HG03280 (cell line): ENCODE measurements around the gene LILRB3.
A peak's percentile ranks its signal among the peaks of the same experiment; 100 is the strongest.
"Not testable (repeated sequence)": the region's sequence is repeated elsewhere in the genome, so short reads cannot be mapped to it uniquely, and the experiment has no call there.

Source experiments
- ATAC-seq: cut with Tn5 transposase; IDR thresholded peaks from one replicate; pipeline ENCODE4 v1.9.1; 2021; ENCODE audit warnings: mild to moderate bottlenecking, moderate library complexity; ENCODE audit not compliant: unreplicated experiment

Gene LILRB3

GRCh38 chr19:54191011-54191810 lies 31.6 kb downstream of the LILRB3 start, which contains the start of gene TSEN34:
TSS of gene TSEN34 (plus strand) at chr19:54191308. CDS start at chr19:54191365, 57 bp downstream.
- ATAC-seq, result peak; percentile 26

GRCh38 chr19:54190503-54191010 lies 32.2 kb downstream of the LILRB3 start:
- peak; percentile 49 for ATAC-seq

GRCh38 chr19:54189735-54190502 lies 32.9 kb downstream of the LILRB3 start:
- ATAC-seq, result peak; percentile 44

- ATAC-seq, result peak; percentile 13
These were observed 33.6 kb downstream of the LILRB3 start, which contains the start of gene MBOAT7 for GRCh38 chr19:54189145-54189734. TSS of gene MBOAT7 (minus strand) at chr19:54189580. CDS start at chr19:54188508, 1,072 bp downstream.

- ATAC-seq, result no peak
These were observed 34.5 kb downstream of the LILRB3 start for GRCh38 chr19:54188215-54188871.

- no peak for ATAC-seq
These were observed 35.8 kb downstream of the LILRB3 start for GRCh38 chr19:54186934-54187381.

- ATAC-seq, result no peak
These were observed 36.5 kb downstream of the LILRB3 start for GRCh38 chr19:54186351-54186750.

GRCh38 chr19:54183431-54183830 lies 39.4 kb downstream of the LILRB3 start:
- no peak for ATAC-seq

- ATAC-seq, result not testable (repeated sequence)
These were observed 40.9 kb downstream of the LILRB3 start for GRCh38 chr19:54181894-54182293.

GRCh38 chr19:54180691-54181091 lies 42.1 kb downstream of the LILRB3 start:
- ATAC-seq, result no peak

- no peak for ATAC-seq
These were observed 42.8 kb downstream of the LILRB3 start for GRCh38 chr19:54179921-54180461.

GRCh38 chr19:54179262-54179852 lies 43.5 kb downstream of the LILRB3 start:
- ATAC-seq, result no peak

GRCh38 chr19:54178581-54179261 lies 44.1 kb downstream of the LILRB3 start:
- no peak for ATAC-seq

GRCh38 chr19:54173951-54174834 lies 48.6 kb downstream of the LILRB3 start:
- no peak for ATAC-seq

- ATAC-seq, result no peak
These were observed 49.5 kb downstream of the LILRB3 start for GRCh38 chr19:54173359-54173699.

GRCh38 chr19:54172471-54173358 lies 50.1 kb downstream of the LILRB3 start, which contains the start of gene TMC4:
TSS of gene TMC4 (minus strand) at chr19:54173160. CDS start at chr19:54173117, 43 bp downstream.
- ATAC-seq, result no peak

- ATAC-seq, result not testable (repeated sequence)
These were observed 50.9 kb downstream of the LILRB3 start for GRCh38 chr19:54171736-54172431.
